Measurements from ENCODE around the gene P4HTM.

Gene P4HTM

DNA sequence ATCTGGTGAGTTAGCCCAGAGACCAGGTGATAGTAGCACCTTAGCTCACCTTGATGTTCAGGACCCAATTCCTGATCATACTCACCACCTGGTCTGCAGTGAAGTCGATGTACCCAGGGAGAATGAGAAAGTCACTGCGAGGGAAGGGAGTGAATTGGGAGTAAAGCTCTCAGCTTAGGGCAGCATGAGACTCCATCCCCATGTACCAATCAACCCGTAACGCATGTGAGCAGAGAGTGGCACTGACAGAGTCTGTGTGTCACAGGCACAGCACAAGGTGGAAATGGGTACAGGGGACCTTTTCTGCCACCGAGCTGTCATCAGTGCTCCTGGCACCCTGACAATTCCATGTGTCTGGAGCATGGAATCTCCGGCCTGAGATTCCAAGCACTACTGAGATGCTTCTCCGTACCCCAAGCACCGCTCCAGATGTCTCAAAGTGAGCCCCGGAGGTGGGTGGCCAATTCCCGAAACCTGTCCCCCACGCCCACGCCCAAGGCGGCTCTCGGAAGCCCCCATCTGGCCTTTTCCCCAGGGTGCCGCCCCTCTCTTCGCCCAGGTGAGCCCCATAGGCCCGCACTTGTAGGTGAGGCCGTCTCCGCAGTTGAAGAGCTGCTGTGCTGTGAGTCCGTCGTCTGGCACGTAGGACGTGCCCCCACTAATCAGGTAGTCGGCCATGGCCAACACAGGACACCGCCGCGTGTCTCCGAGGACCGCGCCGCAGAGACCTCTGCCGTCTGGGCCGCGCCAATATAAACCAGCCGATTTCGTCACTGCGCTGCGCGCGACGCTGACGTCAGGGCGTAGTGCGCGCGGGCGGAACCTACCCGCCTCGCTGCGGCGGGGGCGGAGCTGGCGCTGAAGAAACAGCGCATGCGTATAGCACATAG lies 38.9 kb downstream of the P4HTM start, which contains the start of gene IMPDH2 (continued):
- TF ChIP-seq, protein P1, sequence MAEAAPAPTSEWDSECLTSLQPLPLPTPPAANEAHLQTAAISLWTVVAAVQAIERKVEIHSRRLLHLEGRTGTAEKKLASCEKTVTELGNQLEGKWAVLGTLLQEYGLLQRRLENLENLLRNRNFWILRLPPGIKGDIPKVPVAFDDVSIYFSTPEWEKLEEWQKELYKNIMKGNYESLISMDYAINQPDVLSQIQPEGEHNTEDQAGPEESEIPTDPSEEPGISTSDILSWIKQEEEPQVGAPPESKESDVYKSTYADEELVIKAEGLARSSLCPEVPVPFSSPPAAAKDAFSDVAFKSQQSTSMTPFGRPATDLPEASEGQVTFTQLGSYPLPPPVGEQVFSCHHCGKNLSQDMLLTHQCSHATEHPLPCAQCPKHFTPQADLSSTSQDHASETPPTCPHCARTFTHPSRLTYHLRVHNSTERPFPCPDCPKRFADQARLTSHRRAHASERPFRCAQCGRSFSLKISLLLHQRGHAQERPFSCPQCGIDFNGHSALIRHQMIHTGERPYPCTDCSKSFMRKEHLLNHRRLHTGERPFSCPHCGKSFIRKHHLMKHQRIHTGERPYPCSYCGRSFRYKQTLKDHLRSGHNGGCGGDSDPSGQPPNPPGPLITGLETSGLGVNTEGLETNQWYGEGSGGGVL (tag by site-specific recombination; IDR thresholded peaks at IDR 0.05): peak; percentile 39; the same call in 1 of the 2 replicates
- TF ChIP-seq, protein P2, sequence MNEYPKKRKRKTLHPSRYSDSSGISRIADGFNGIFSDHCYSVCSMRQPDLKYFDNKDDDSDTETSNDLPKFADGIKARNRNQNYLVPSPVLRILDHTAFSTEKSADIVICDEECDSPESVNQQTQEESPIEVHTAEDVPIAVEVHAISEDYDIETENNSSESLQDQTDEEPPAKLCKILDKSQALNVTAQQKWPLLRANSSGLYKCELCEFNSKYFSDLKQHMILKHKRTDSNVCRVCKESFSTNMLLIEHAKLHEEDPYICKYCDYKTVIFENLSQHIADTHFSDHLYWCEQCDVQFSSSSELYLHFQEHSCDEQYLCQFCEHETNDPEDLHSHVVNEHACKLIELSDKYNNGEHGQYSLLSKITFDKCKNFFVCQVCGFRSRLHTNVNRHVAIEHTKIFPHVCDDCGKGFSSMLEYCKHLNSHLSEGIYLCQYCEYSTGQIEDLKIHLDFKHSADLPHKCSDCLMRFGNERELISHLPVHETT (tag by site-specific recombination; IDR thresholded peaks at IDR 0.05): peak; percentile 57; the same call in 1 of the 2 replicates
- TF ChIP-seq BCL11A (tag by site-specific recombination; IDR thresholded peaks at IDR 0.05; ENCODE audit: low read depth) (no peak), ZNF274 (IDR thresholded peaks at IDR 0.05; ENCODE audit: low read length) (no peak), ZNF274 (tag by site-specific recombination; IDR thresholded peaks at IDR 0.05; ENCODE audit: borderline replicate concordance) (no peak), GLI4 (tag by site-specific recombination; IDR thresholded peaks at IDR 0.05) (no peak), OVOL3 (tag by site-specific recombination; IDR thresholded peaks at IDR 0.05) (no peak), ZNF521 (tag by site-specific recombination; IDR thresholded peaks at IDR 0.05) (no peak), HOXA7 (CRISPR knock-in tag; IDR thresholded peaks at IDR 0.05; ENCODE audit: borderline replicate concordance) (no peak), KLF8 (tag by site-specific recombination; IDR thresholded peaks at IDR 0.05) (0 out of 2 replicates have a peak, but pooled peaks have one; percentile 66), ZNF175 (tag by site-specific recombination; IDR thresholded peaks at IDR 0.05) (no peak), ZNF133 (tag by site-specific recombination; IDR thresholded peaks at IDR 0.05) (no peak), KLF7 (tag by site-specific recombination; IDR thresholded peaks at IDR 0.05; ENCODE audit: borderline replicate concordance) (0 out of 2 replicates have a peak, but pooled peaks have one; percentile 59), ZNF350 (tag by site-specific recombination; IDR thresholded peaks at IDR 0.05) (no peak), ZNF571 (tag by site-specific recombination; IDR thresholded peaks at IDR 0.05) (no peak), ZNF776 (tag by site-specific recombination; IDR thresholded peaks at IDR 0.05; ENCODE audit: borderline replicate concordance) (no peak), ZNF10 (tag by site-specific recombination; IDR thresholded peaks at IDR 0.05) (0 out of 2 replicates have a peak, but pooled peaks have one; percentile 13), ZNF843 (tag by site-specific recombination; IDR thresholded peaks at IDR 0.05) (peak; percentile 67; the same call in 1 of the 2 replicates), ZNF792 (tag by site-specific recombination; IDR thresholded peaks at IDR 0.05) (no peak), ZNF311 (tag by site-specific recombination; IDR thresholded peaks at IDR 0.05; ENCODE audit: borderline replicate concordance) (no peak), MZF1 (tag by site-specific recombination; IDR thresholded peaks at IDR 0.05; ENCODE audit: borderline replicate concordance) (no peak), ZFP3 (tag by site-specific recombination; IDR thresholded peaks at IDR 0.05; ENCODE audit: low read depth) (no peak), ZNF701 (tag by site-specific recombination; IDR thresholded peaks at IDR 0.05) (no peak), ZNF791 (tag by site-specific recombination; IDR thresholded peaks at IDR 0.05) (no peak), KLF16 (tag by site-specific recombination; IDR thresholded peaks at IDR 0.05) (peak; percentile 88), ZBTB48 (tag by site-specific recombination; IDR thresholded peaks at IDR 0.05) (no peak)
- TF ChIP-seq, protein P3, sequence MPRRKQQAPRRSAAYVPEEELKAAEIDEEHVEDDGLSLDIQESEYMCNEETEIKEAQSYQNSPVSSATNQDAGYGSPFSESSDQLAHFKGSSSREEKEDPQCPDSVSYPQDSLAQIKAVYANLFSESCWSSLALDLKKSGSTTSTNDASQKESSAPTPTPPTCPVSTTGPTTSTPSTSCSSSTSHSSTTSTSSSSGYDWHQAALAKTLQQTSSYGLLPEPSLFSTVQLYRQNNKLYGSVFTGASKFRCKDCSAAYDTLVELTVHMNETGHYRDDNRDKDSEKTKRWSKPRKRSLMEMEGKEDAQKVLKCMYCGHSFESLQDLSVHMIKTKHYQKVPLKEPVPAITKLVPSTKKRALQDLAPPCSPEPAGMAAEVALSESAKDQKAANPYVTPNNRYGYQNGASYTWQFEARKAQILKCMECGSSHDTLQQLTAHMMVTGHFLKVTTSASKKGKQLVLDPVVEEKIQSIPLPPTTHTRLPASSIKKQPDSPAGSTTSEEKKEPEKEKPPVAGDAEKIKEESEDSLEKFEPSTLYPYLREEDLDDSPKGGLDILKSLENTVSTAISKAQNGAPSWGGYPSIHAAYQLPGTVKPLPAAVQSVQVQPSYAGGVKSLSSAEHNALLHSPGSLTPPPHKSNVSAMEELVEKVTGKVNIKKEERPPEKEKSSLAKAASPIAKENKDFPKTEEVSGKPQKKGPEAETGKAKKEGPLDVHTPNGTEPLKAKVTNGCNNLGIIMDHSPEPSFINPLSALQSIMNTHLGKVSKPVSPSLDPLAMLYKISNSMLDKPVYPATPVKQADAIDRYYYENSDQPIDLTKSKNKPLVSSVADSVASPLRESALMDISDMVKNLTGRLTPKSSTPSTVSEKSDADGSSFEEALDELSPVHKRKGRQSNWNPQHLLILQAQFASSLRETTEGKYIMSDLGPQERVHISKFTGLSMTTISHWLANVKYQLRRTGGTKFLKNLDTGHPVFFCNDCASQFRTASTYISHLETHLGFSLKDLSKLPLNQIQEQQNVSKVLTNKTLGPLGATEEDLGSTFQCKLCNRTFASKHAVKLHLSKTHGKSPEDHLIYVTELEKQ (tag by site-specific recombination; IDR thresholded peaks at IDR 0.05; ENCODE audit: borderline replicate concordance): no peak
- TF ChIP-seq, protein P4, sequence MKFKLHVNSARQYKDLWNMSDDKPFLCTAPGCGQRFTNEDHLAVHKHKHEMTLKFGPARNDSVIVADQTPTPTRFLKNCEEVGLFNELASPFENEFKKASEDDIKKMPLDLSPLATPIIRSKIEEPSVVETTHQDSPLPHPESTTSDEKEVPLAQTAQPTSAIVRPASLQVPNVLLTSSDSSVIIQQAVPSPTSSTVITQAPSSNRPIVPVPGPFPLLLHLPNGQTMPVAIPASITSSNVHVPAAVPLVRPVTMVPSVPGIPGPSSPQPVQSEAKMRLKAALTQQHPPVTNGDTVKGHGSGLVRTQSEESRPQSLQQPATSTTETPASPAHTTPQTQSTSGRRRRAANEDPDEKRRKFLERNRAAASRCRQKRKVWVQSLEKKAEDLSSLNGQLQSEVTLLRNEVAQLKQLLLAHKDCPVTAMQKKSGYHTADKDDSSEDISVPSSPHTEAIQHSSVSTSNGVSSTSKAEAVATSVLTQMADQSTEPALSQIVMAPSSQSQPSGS (tag by site-specific recombination; IDR thresholded peaks at IDR 0.05; ENCODE audit: low read depth): peak; percentile 96
- TF ChIP-seq, protein P5, sequence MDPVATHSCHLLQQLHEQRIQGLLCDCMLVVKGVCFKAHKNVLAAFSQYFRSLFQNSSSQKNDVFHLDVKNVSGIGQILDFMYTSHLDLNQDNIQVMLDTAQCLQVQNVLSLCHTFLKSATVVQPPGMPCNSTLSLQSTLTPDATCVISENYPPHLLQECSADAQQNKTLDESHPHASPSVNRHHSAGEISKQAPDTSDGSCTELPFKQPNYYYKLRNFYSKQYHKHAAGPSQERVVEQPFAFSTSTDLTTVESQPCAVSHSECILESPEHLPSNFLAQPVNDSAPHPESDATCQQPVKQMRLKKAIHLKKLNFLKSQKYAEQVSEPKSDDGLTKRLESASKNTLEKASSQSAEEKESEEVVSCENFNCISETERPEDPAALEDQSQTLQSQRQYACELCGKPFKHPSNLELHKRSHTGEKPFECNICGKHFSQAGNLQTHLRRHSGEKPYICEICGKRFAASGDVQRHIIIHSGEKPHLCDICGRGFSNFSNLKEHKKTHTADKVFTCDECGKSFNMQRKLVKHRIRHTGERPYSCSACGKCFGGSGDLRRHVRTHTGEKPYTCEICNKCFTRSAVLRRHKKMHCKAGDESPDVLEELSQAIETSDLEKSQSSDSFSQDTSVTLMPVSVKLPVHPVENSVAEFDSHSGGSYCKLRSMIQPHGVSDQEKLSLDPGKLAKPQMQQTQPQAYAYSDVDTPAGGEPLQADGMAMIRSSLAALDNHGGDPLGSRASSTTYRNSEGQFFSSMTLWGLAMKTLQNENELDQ (tag by site-specific recombination; IDR thresholded peaks at IDR 0.05; ENCODE audit: low read depth): no peak

Data from HEK293 (cell line).